HG03108 (cell line): ENCODE measurements around the gene KHNYN.

ENCODE experiments used
- ATAC-seq: cut with Tn5 transposase; IDR thresholded peaks from one replicate; pipeline ENCODE4 v1.9.1; 2021; ENCODE audit warnings: moderate library complexity; ENCODE audit not compliant: unreplicated experiment

The KHNYN gene

GRCh38 chr14:24422261-24422660, 7.5 kb upstream of the KHNYN start:
- ATAC-seq = no peak

GRCh38 chr14:24422694-24423601, 6.8 kb upstream of the KHNYN start:
- ATAC-seq = no peak

GRCh38 chr14:24425704-24426103, 4.0 kb upstream of the KHNYN start:
- ATAC-seq = no peak

GRCh38 chr14:24426150-24426911, 3.4 kb upstream of the KHNYN start:
- no peak for ATAC-seq

- no peak for ATAC-seq
Measured at GRCh38 chr14:24426912-24427536, 2.7 kb upstream of the KHNYN start.

- ATAC-seq = no peak
Measured at GRCh38 chr14:24427537-24428508, 1.9 kb upstream of the KHNYN start.

- ATAC-seq = no peak
Measured at GRCh38 chr14:24428628-24429394, 943 bp upstream of the KHNYN start.

GRCh38 chr14:24430143-24430681, 458 bp downstream of the KHNYN start:
- peak; percentile 57 for ATAC-seq

GRCh38 chr14:24430682-24431568, 1.2 kb downstream of the KHNYN start:
- peak; percentile 31 for ATAC-seq

- ATAC-seq = peak; percentile 38
Measured at GRCh38 chr14:24431569-24432258, 2.0 kb downstream of the KHNYN start.

GRCh38 chr14:24432259-24433131, 2.7 kb downstream of the KHNYN start:
- ATAC-seq = no peak

- no peak for ATAC-seq
Measured at GRCh38 chr14:24434036-24434435, 4.3 kb downstream of the KHNYN start.

GRCh38 chr14:24434676-24435075, 4.9 kb downstream of the KHNYN start:
- no peak for ATAC-seq

GRCh38 chr14:24435192-24435810, 5.5 kb downstream of the KHNYN start:
- ATAC-seq = no peak

- ATAC-seq = no peak
Measured at GRCh38 chr14:24435998-24436354, 6.2 kb downstream of the KHNYN start.

GRCh38 chr14:24436355-24437019, 6.7 kb downstream of the KHNYN start:
- no peak for ATAC-seq
